Measurements from ENCODE around the gene MAPK13. TPM values are rescaled to one million over a fixed set of nuclear protein-coding genes. Genes with fewer than 3 reads are reported as not detected.

MAPK13 gene
- total RNA-seq, 1 experiment from 2014 or later: 13.6 TPM

GRCh38 chr6:36133148-36133547 is 2.8 kb downstream of the MAPK13 start:
- Mint-ChIP-seq H3K4me1 (peaks cover 29% of the 10 kb centered on the region), H3K36me3 (no peaks in the 10 kb centered on the region), H3K27me3 (ENCODE audit: low read depth) (peaks cover 10% of the 10 kb centered on the region), H3K4me3 (no peak overlapping the region), H3K27ac (no peak overlapping the region), H3K9me3 (no peaks in the 10 kb centered on the region)
- DNase-seq (ENCODE audit: low spot score): no peak
- TF ChIP-seq, protein P1, sequence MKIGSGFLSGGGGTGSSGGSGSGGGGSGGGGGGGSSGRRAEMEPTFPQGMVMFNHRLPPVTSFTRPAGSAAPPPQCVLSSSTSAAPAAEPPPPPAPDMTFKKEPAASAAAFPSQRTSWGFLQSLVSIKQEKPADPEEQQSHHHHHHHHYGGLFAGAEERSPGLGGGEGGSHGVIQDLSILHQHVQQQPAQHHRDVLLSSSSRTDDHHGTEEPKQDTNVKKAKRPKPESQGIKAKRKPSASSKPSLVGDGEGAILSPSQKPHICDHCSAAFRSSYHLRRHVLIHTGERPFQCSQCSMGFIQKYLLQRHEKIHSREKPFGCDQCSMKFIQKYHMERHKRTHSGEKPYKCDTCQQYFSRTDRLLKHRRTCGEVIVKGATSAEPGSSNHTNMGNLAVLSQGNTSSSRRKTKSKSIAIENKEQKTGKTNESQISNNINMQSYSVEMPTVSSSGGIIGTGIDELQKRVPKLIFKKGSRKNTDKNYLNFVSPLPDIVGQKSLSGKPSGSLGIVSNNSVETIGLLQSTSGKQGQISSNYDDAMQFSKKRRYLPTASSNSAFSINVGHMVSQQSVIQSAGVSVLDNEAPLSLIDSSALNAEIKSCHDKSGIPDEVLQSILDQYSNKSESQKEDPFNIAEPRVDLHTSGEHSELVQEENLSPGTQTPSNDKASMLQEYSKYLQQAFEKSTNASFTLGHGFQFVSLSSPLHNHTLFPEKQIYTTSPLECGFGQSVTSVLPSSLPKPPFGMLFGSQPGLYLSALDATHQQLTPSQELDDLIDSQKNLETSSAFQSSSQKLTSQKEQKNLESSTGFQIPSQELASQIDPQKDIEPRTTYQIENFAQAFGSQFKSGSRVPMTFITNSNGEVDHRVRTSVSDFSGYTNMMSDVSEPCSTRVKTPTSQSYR (CRISPR knock-in tag; IDR thresholded peaks at IDR 0.05): no peak
- TF ChIP-seq TP53 (CRISPR knock-in tag; IDR thresholded peaks at IDR 0.05) (no peak), ZNF317 (CRISPR knock-in tag; IDR thresholded peaks at IDR 0.05; ENCODE audit: borderline replicate concordance, low read depth) (no peak), USF2 (CRISPR knock-in tag; IDR thresholded peaks at IDR 0.05) (no peak), NR2C2 (CRISPR knock-in tag; IDR thresholded peaks at IDR 0.05) (no peak), FOXK1 (CRISPR knock-in tag; IDR thresholded peaks at IDR 0.05) (no peak), JUN (CRISPR knock-in tag; IDR thresholded peaks at IDR 0.05) (no peak), PRRX2 (CRISPR knock-in tag; IDR thresholded peaks at IDR 0.05) (no peak), GRHL2 (CRISPR knock-in tag; IDR thresholded peaks at IDR 0.05; ENCODE audit: insufficient replicate concordance, severe bottlenecking) (no peak), FOXJ3 (CRISPR knock-in tag; IDR thresholded peaks at IDR 0.05; ENCODE audit: borderline replicate concordance) (no peak), NFATC4 (CRISPR knock-in tag; IDR thresholded peaks at IDR 0.05) (no peak), NR3C1 (CRISPR knock-in tag; conservative IDR thresholded peaks at IDR 0.05; ENCODE audit: low read depth) (no peak), RORB (CRISPR knock-in tag; IDR thresholded peaks at IDR 0.05) (no peak), SP1 (CRISPR knock-in tag; conservative IDR thresholded peaks at IDR 0.05) (no peak), SMAD3 (CRISPR knock-in tag; IDR thresholded peaks at IDR 0.05; ENCODE audit: borderline replicate concordance) (no peak)
- TF ChIP-seq, protein P2, sequence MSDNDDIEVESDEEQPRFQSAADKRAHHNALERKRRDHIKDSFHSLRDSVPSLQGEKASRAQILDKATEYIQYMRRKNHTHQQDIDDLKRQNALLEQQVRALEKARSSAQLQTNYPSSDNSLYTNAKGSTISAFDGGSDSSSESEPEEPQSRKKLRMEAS (CRISPR knock-in tag; IDR thresholded peaks at IDR 0.05): no peak
- TF ChIP-seq, protein P3, sequence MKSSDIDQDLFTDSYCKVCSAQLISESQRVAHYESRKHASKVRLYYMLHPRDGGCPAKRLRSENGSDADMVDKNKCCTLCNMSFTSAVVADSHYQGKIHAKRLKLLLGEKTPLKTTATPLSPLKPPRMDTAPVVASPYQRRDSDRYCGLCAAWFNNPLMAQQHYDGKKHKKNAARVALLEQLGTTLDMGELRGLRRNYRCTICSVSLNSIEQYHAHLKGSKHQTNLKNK (CRISPR knock-in tag; IDR thresholded peaks at IDR 0.05): no peak
- TF ChIP-seq, protein P4, sequence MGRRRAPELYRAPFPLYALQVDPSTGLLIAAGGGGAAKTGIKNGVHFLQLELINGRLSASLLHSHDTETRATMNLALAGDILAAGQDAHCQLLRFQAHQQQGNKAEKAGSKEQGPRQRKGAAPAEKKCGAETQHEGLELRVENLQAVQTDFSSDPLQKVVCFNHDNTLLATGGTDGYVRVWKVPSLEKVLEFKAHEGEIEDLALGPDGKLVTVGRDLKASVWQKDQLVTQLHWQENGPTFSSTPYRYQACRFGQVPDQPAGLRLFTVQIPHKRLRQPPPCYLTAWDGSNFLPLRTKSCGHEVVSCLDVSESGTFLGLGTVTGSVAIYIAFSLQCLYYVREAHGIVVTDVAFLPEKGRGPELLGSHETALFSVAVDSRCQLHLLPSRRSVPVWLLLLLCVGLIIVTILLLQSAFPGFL (CRISPR knock-in tag; IDR thresholded peaks at IDR 0.05; ENCODE audit: borderline replicate concordance): no peak
- TF ChIP-seq, protein P5, sequence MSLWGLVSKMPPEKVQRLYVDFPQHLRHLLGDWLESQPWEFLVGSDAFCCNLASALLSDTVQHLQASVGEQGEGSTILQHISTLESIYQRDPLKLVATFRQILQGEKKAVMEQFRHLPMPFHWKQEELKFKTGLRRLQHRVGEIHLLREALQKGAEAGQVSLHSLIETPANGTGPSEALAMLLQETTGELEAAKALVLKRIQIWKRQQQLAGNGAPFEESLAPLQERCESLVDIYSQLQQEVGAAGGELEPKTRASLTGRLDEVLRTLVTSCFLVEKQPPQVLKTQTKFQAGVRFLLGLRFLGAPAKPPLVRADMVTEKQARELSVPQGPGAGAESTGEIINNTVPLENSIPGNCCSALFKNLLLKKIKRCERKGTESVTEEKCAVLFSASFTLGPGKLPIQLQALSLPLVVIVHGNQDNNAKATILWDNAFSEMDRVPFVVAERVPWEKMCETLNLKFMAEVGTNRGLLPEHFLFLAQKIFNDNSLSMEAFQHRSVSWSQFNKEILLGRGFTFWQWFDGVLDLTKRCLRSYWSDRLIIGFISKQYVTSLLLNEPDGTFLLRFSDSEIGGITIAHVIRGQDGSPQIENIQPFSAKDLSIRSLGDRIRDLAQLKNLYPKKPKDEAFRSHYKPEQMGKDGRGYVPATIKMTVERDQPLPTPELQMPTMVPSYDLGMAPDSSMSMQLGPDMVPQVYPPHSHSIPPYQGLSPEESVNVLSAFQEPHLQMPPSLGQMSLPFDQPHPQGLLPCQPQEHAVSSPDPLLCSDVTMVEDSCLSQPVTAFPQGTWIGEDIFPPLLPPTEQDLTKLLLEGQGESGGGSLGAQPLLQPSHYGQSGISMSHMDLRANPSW (CRISPR knock-in tag; conservative IDR thresholded peaks at IDR 0.05; ENCODE audit: low read depth): no peak
- POLR2A ChIA-PET: no interaction called here
- ATAC-seq: no peak
- CTCF ChIA-PET: interaction anchor here (1.1 to 1.2 kb wide), 2 partner anchors 9 to 208 kb away, joined by 5 read pairs; no protein-coding TSS in a partner anchor

Data from WTC11 (cell line).